HepG2 (cell line): ENCODE results near the gene PRAMEF8. TPM values are rescaled to one million over a fixed set of nuclear protein-coding genes. Genes with fewer than 3 reads are reported as not detected.
"Not testable (repeated sequence)": the region's sequence is repeated elsewhere in the genome, so short reads cannot be mapped to it uniquely, and the experiment has no call there.

ENCODE experiments used
- ATAC-seq: fragments of 200-7000 bp; cut with Tn5 transposase; 3 replicates; pipeline ENCODE4 v1.9.1; 2020; ENCODE audit warnings: mild to moderate bottlenecking, moderate library complexity
- BruUV-seq: library from RNA; stranded (reverse); fragments of 400-500 nt; replicated peaks from 2 replicates; lab custom pipeline; 2021; lab: Mats Ljungman, UMichigan
- CTCF ChIA-PET: fragments of 300-600 bp; formaldehyde crosslinking; extraction: SDS; loops from one replicate; lab custom pipeline; 2021; ENCODE audit warnings: low total read pairs, inconsistent platforms, low intra/inter-chr PET ratio; lab: Yijun Ruan, JAX
- POLR2A ChIA-PET: fragments of 350-600 bp; sonication (Branson Sonifier 250); formaldehyde crosslinking; loops from one replicate; lab custom pipeline; 2020; ENCODE audit warnings: antibody characterized with exemption, inconsistent platforms; lab: Yijun Ruan, JAX
- DNase-seq: peaks from one replicate; pipeline ENCODE4 v3.0.0-alpha.2; 2015; ENCODE audit warnings: low spot score
- FAIRE-seq: peaks from 3 replicates; lab custom pipeline; 2011; peaks lifted over from hg19 to GRCh38; lab: Jason Lieb, UNC
- H2AFZ ChIP-seq: one replicate; pipeline ENCODE4 v1.6.1; 2011; ENCODE audit warnings: low read length, inconsistent platforms
- H3K27ac ChIP-seq: fragments of 300-600 bp; 3 replicates; pipeline ENCODE4 v1.8.0; 2011; ENCODE audit warnings: mixed run types, mild to moderate bottlenecking, mixed read lengths, low read length, inconsistent platforms; ENCODE audit not compliant: insufficient read depth; ENCODE audit errors: extremely low read length
- H3K27me3 ChIP-seq, 2 experiments: fragments of 200-600 bp in 1 of 2; 2 replicates in 1 of 2; 3 replicates in 1 of 2; pipeline versions ENCODE4 v1.6.0 to v1.8.0; 2011; ENCODE audit warnings: low read length in 2 of 2, mild to moderate bottlenecking in 2 of 2, moderate library complexity in 2 of 2, inconsistent platforms in 1 of 2; ENCODE audit not compliant: insufficient read depth in 2 of 2, control insufficient read depth in 1 of 2
- H3K36me3 ChIP-seq, 2 experiments: fragments of 200-600 bp in 1 of 2; replicated peaks in 1 of 2; 2 replicates in 1 of 2; 3 replicates in 1 of 2; pipeline versions ENCODE4 v1.5.1 to v1.8.0; 2011; ENCODE audit warnings: low read length in 2 of 2, inconsistent platforms in 1 of 2; ENCODE audit not compliant: insufficient read depth in 2 of 2, control insufficient read depth in 1 of 2
- H3K4me1 ChIP-seq: 2 replicates; pipeline ENCODE4 v1.5.1; 2012; ENCODE audit warnings: low read length, inconsistent platforms; ENCODE audit not compliant: insufficient read depth
- H3K4me2 ChIP-seq: 2 replicates; pipeline ENCODE4 v1.6.0; 2011; ENCODE audit warnings: low read depth, low read length, inconsistent platforms
- H3K4me3 ChIP-seq, 3 experiments: fragments of 200-600 bp in 1 of 3; sonication (generic), shearing (Covaris generic) in 1 of 3; replicated peaks in 1 of 3; 2 replicates each; pipeline ENCODE4 v1.5.1; 2011 to 2016; ENCODE audit warnings: low read length in 3 of 3, inconsistent platforms in 2 of 3, low read depth in 2 of 3, mild to moderate bottlenecking in 2 of 3, control low read depth in 1 of 3, mixed read lengths in 1 of 3; ENCODE audit not compliant: insufficient read depth in 1 of 3
- H3K79me2 ChIP-seq: one replicate; pipeline ENCODE4 v1.6.1; 2011; ENCODE audit warnings: low read length, inconsistent platforms; ENCODE audit not compliant: insufficient read depth
- H3K9ac ChIP-seq: 2 replicates; pipeline ENCODE4 v1.6.0; 2011; ENCODE audit warnings: mild to moderate bottlenecking, low read depth, low read length, inconsistent platforms; ENCODE audit not compliant: insufficient read depth
- H3K9me3 ChIP-seq: 2 replicates; pipeline ENCODE4 v1.5.1; 2012; ENCODE audit warnings: mild to moderate bottlenecking, low read length
- H4K20me1 ChIP-seq: 2 replicates; pipeline ENCODE4 v1.6.0; 2011; ENCODE audit warnings: inconsistent platforms, mild to moderate bottlenecking, low read length, moderate library complexity; ENCODE audit not compliant: insufficient read depth
- WGBS: methylation state at CpG from one replicate; pipeline ENCODE4 v1.1.6; 2017; ENCODE audit warnings: low lambda C conversion rate; 5-methylcytosine and 5-hydroxymethylcytosine counted together
- in situ Hi-C: cut with HindIII; loops from 2 replicates; pipeline ENCODE4 v1.10.0; 2017; ENCODE audit warnings: low pct_unique_long_range_greater_than_20kb; ENCODE audit not compliant: extremely low pct_ligation_motif_present
- intact Hi-C: fragments of 100-400 bp; cut with micrococcal nuclease; formaldehyde crosslinking; loops from one replicate; pipeline ENCODE4 v1.10.0; 2022; ENCODE audit not compliant: unreplicated experiment
- polyA plus RNA-seq, 8 experiments: library from polyadenylated mRNA; depleted of rRNA in 3 of 8; stranded (reverse) in 7 of 8; unstranded in 1 of 8; fragments of >200 nt; fragmentation: Illumina TruSeq in 4 of 8; extraction: Trizol in 4 of 8; gene quantifications; 2 replicates each; pipeline versions ENCODE4 v1.2.1 to v1.2.3, GENCODE V29; 2011 to 2016; ENCODE audit warnings: low read depth in 4 of 8, missing spikeins in 1 of 8, mixed read lengths in 1 of 8; ENCODE audit not compliant: insufficient read depth in 1 of 8
- total RNA-seq, 5 experiments: library from RNA; depleted of rRNA; stranded (reverse); fragments of >200 nt; fragmentation: Illumina TruSeq; extraction: Trizol; gene quantifications; 2 replicates each; pipeline ENCODE4 v1.2.3, GENCODE V29; 2016; ENCODE audit warnings: low read depth in 1 of 5
- TF ChIP-seq, protein P1 (sequence below): sonication (generic); formaldehyde crosslinking; IDR thresholded peaks from 2 replicates; pipeline ENCODE4 v1.5.0; 2020; ENCODE audit warnings: mild to moderate bottlenecking, missing genetic modification reagents, moderate library complexity

Gene PRAMEF8
- total and polyA plus RNA-seq, 2 of the 13 experiments (the other 11 are each of a cell fraction or from before 2014, with no cell fraction given), result not detected

DNA sequence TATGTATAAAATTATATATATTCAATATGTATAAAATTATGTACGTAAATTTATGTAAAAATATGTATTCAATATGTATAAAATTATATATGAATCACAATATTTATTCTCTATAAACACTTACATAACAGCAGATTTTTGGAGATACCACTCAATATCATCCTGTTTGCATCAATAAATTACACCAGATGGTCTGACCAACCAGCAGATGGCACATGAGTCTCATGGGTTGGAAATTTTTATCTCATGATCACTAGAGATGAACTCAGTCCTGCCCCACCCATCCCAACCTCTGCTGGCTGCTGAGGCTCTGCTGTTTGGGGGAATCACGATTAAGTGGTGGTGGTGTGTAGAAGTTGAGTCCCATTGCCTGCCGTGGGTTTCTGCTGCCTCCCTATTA is 5.3 kb downstream of the PRAMEF8 start:
- in situ Hi-C loops, H4K20me1 ChIP-seq, intact Hi-C loops, BruUV-seq, H3K36me3 ChIP-seq, H3K4me3 ChIP-seq, POLR2A ChIA-PET, H3K4me1 ChIP-seq, CTCF ChIA-PET, H3K27ac ChIP-seq, H3K9me3 ChIP-seq, H2AFZ ChIP-seq, H3K4me2 ChIP-seq, H3K27me3 ChIP-seq, H3K9ac ChIP-seq, DNase-seq, H3K79me2 ChIP-seq, ATAC-seq: not testable (repeated sequence)
- 11% methylated on average over 3 of the region's 3 CpGs for WGBS
- FAIRE-seq, result peak; percentile 8

DNA sequence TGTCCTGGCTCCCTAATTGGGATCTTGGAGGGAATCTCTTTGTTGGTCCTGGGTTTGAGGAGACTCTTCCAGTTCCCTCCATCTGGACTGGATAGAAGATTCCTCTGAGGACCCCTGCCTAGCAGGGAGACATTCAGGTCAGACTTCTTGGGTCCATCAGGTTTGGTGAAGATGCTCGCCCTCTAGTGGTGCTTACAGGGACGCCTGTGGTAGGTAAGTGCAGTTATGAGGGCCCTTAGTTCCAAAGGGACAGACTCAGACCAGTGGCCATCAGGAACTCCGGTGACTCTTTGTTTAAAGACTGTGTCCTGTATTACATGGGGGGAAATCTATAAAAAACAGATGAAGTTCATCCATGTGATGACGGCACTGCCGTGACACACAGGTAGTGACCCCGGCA is 7.9 kb downstream of the PRAMEF8 start:
- POLR2A ChIA-PET, H3K27me3 ChIP-seq, H3K36me3 ChIP-seq, CTCF ChIA-PET, H3K4me2 ChIP-seq, BruUV-seq, H3K9me3 ChIP-seq, H4K20me1 ChIP-seq, H3K4me1 ChIP-seq, H3K79me2 ChIP-seq, DNase-seq, H3K4me3 ChIP-seq, intact Hi-C loops, H2AFZ ChIP-seq, H3K27ac ChIP-seq, in situ Hi-C loops, H3K9ac ChIP-seq: not testable (repeated sequence)
- FAIRE-seq, result peak; percentile 88
- TF ChIP-seq, protein P1, sequence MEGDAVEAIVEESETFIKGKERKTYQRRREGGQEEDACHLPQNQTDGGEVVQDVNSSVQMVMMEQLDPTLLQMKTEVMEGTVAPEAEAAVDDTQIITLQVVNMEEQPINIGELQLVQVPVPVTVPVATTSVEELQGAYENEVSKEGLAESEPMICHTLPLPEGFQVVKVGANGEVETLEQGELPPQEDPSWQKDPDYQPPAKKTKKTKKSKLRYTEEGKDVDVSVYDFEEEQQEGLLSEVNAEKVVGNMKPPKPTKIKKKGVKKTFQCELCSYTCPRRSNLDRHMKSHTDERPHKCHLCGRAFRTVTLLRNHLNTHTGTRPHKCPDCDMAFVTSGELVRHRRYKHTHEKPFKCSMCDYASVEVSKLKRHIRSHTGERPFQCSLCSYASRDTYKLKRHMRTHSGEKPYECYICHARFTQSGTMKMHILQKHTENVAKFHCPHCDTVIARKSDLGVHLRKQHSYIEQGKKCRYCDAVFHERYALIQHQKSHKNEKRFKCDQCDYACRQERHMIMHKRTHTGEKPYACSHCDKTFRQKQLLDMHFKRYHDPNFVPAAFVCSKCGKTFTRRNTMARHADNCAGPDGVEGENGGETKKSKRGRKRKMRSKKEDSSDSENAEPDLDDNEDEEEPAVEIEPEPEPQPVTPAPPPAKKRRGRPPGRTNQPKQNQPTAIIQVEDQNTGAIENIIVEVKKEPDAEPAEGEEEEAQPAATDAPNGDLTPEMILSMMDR (CRISPR knock-in tag), result 0 out of 2 replicates have a peak, but pooled peaks have one; percentile 19
- 35% methylated on average over 5 of the region's 6 CpGs for WGBS
- ATAC-seq, result peak; percentile 75

DNA sequence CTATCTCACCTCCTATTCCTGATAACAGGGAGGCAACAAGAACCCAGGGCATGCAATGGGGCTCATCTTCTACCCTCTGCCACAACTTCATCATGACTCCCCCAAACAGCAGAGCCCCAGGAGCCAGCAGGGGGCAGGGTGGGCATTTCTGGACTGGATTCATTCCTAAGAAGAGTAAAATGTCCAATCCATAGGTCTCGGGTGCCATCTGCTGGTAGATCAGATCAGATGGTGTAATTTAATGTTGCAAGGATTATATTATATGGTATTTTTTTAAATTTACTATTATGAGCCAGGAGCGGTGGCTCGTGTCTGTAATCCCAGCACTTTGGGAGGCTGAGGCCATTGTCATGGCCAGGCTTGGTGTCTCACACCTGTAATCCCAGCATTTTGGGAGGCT is 19.8 kb downstream of the PRAMEF8 start:
- in situ Hi-C loops, result not testable (repeated sequence)

DNA sequence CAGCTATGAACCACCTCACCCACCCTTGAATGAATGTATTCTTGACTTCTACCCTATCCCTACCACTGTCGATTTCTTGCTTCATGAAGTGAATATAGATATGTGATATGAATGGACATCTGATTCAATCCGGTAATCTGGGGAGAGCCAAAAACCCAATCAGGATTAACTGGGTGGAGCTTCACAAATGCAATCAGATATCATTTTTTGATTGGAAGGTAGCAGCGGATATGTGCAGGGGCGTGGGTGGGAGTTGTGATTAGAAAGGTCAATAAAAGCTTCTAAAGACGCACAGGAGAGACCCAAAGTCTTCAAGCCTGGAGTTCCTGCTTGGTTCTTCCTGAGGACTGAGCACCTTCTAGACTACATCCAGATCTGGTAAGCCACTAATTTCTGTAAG is 31.0 kb downstream of the PRAMEF8 start, which contains the start of gene PRAMEF5:
TSS of gene PRAMEF5 (plus strand) at position 301 of the 400 bp plus-strand sequence. CDS start 5,071 bp downstream, outside the sequence.
- H3K79me2 ChIP-seq, POLR2A ChIA-PET, H2AFZ ChIP-seq, H3K9ac ChIP-seq, ATAC-seq, H4K20me1 ChIP-seq, in situ Hi-C loops, H3K27me3 ChIP-seq, H3K36me3 ChIP-seq, intact Hi-C loops, CTCF ChIA-PET, BruUV-seq, H3K4me3 ChIP-seq, H3K4me2 ChIP-seq, H3K9me3 ChIP-seq, H3K27ac ChIP-seq, FAIRE-seq, H3K4me1 ChIP-seq, DNase-seq: not testable (repeated sequence)
- no CpG with 5 or more reads among the region's 5 CpGs for WGBS

More for the DNA sequence above, 19.8 kb downstream of the PRAMEF8 start:
- FAIRE-seq, H3K27ac ChIP-seq, CTCF ChIA-PET, BruUV-seq, H3K27me3 ChIP-seq, H4K20me1 ChIP-seq, H3K9me3 ChIP-seq, H3K4me1 ChIP-seq, H3K79me2 ChIP-seq, H3K4me3 ChIP-seq, DNase-seq, H3K4me2 ChIP-seq, H2AFZ ChIP-seq, POLR2A ChIA-PET, H3K9ac ChIP-seq, intact Hi-C loops, H3K36me3 ChIP-seq: not testable (repeated sequence)
- peak; percentile 44; the same call in 1 of the 3 replicates for ATAC-seq
- no CpG with 5 or more reads among the region's 3 CpGs for WGBS
